Stimulated activated CD4-positive, alpha-beta T cell treated with anti-CD3 and anti-CD28 coated beads, Interleukin-4, amount 100 ng/mL, for 1 hour (primary cell): ENCODE data around the gene MRPS25.
A peak's percentile ranks its signal among the peaks of the same experiment; 100 is the strongest.

Experiments used
- DNase-seq: peaks from one replicate; pipeline ENCODE4 v3.0.0-alpha.2; 2020

The MRPS25 gene

DNA sequence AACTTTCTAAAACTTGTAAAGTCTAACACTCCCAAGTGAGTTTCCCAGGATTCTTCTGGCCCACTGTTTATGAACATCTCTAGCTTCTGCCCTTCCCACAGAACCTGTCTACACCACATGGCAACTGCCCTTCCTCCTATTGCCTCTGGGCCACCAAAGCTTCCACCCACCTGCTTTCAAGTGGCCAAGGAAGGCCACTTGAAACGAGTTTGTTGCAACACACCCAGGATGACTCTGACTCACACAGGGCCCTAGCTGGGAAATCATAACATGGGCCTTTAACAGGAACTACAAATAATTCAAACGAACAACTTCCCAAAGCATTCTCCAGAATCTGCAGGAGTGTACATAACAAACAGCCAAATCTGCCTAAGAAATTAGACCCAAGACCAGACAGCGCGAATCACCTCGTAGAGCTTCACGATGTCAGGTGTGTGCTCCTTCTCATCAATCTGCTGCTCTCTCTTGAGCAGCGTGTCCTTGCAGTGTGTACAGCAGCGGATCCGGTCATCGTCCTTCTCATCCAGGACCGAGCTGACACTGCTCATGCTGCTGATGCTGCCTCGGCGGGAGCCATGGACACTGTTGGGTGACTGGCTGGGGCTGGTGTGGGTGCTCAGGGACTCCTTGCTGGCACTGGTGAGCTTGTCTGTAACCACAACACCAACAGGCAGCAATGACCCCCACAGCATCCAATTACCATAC lies 17.0 kb upstream of the MRPS25 start:
- no peak for DNase-seq

DNA sequence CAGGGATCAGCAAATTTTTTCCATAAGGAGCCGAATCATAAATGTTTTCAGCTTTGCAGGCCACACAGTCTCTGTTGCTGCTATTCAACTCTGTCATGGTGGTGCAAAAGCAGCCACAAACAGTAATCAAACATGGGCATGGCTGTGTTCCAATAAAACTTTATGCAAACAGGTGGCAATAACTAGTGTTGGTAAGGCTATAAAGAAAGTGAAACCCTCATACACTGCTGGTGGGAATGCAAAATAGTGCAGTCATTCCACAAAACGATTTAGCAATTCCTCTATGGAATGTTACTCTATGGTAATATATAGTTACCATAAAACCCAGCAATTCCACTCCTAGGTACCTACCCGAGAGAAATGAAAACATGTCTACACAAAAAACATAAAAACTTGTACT lies 14.0 kb upstream of the MRPS25 start:
- DNase-seq = no peak

DNA sequence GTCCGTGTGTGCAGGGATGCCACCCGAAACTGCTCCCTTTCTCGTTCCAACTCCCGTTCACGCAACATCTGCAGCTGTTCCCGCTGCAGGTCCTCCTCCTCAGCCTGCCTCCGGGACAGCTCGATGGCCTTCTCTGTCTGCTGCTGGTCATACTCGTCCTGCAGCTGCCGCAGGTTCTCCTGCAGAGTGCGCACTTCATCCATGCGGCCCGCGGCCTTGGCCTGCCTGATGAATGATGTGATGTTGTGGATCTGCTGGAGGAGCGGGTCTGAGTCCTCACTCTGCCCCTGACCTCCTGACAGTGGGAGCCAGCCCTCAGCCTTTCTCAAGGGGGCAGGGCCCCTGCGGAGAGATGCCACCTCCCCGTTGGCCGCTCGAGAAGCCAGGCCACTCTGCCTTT lies 9.4 kb upstream of the MRPS25 start:
- DNase-seq = no peak

DNA sequence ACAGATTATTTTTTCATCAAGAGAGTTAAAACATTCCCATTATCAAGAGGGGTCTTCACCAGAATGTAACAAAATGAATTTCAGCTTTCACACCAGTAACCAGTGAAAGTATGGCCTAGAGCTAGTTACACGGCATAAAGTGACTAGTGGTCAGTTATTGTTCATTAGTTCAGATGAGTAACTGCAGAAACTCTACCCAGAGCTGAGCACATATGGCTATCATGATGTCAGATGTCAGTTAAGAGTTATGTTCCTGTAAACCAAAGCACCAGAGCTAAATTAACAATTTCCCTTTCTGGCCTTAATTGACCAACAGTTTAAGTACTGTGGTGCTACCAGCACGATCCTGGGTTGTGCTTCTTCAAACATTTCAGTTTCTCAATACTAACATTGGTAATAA lies 6.6 kb upstream of the MRPS25 start:
- no peak for DNase-seq

DNA sequence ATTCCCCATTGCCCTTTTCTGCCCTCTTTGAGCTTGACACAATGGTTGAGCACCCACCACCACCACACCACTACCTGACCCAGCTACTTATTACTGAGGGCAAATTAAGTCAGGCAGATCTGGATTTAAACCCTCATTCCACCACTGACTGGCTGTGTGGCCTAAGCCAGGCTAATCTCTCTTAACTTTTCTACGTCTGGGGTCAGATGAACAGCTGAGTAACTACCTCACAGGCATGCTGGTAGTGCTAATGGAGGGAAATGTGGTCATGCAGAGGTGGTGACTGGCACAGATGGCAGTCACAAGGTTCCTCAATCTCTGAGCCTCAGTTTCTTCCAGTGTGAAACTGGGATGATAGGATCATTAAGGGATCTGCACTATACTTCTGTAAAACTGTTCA lies 4.3 kb upstream of the MRPS25 start:
- DNase-seq = no peak

DNA sequence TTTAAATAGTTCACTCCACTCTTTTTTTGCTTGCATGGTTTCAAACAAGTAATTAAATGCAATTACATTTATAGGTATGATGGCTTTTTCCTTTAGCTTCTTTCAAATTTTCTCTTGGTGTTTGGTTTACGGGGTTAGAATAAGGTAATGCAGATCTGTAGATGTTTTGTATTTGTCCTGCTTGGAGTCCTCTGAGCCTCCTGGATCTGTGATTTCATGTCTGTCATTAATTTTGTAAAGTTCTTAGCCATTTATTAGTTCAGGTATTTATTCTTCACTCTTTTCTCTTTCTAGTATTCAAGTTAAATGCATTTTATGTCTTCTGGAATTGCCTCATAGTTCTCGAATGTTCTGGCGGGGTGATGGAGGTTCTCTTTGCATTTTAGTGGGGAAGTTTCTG lies 1.4 kb upstream of the MRPS25 start:
- DNase-seq = no peak

DNA sequence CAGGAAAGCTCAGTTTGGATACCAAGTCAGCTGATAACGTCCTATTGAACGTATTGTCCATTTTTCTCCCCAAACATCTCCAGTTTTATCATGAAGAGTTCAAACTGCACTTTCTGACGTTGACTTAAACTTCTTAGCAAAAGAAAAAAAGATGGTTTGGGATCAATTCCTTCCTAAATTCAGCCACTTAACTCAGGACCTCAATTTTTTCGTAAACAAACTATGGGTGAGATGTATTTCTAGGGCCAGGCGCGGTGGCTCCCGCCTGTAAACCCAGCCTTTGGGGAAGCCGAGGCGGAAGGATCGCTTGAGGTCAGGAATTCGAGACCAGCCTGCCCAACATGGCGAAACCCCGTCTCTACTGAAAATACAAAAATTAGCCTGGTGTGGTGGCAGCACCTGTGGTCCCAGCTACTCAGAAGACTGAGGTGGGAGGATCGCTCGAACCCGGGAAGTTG lies 464 bp upstream of the MRPS25 start:
- DNase-seq = no peak

DNA sequence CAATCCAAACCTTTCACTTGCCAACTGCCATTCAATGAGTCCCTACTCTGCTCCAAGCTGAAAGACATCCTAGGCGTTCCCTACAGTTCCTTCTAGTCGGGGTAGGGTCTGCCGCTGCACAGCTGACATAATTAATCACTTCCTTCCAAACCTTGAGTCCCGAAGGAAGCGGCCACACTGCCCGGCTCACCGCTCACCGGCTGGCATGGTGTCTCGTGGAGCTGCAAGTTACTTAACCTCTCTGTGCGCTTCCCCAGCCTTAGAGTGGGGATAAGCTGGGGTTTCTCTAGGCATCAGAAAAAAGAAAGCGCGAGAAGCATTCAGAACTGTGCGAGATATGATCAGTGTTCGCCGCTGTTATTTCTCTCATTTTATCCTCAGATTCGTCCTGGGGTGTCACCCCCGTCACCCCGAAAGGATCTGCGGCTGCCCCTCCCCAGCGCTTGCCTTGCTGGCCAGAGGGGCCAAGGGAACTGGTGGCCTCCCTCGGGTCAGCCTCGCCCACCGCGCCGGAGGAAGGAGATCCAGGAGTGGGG lies 748 bp downstream of the MRPS25 start:
- DNase-seq = peak; percentile 35

DNA sequence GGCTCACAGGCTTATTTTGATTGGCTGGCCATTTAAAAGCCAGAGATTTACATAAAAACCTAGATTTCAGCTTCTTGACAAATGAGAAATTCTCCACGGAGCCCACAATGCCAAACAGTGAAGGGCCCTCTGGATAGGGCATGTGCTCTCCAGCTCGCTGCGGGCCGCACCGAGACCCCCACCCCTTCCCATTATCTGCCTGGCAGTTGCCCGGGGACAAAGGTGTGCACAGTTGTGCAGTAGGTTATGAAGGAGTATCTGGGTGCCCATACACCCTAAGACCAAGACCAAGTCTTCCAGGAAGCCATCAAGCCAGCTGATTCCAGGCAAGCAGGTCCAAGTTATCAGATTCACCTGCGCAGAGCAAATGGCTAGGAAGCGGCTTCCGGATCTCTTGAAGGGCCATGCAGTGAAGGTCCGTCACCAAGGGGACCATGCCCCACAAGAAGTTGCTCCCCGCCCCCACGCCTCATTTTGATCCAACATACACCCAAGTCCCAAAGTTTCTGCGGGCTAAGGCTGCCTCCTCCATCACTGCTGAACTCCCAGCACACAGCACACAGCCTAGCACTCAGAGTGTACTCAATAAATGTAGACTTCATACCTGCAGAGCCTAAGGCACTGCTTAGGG lies 1.3 kb downstream of the MRPS25 start:
- no peak for DNase-seq

DNA sequence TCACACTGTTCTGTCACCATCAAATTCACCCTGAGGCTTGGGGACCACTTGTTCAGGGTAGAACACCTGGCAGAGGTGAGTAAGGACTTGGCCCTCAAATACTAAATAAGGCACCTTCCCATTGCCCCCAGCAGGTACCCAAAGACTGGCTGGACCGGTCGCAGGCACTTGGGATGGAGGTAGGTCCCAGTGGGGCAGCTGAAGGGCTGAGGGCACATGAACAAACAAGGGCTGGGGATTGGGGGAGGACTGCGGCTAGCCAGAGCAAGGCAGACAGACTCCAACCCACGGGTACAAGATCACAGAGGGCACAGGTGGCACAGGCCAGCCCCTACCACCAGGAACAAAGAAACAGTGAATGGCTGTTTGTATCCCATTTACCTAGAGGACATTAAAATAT lies 1.9 kb downstream of the MRPS25 start:
- no peak for DNase-seq

DNA sequence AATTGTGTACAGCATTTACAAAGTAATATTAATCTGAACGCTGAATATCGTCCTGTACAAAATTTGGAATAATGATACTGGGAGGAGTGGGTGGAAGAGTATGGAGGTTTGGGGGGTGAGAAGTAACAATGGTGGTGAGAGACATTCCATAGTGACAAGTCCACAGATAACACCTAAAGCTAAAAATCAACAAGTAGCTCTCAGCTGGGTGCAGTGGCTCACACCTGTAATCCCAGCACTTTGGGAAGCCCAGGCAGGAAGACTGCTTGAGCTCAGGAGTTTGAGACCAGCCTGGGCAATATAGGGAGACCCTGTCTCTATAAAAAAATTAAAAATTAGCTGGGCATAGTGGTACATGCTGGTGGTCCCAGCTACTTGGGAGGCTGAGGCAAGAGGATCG lies 5.1 kb downstream of the MRPS25 start:
- DNase-seq = no peak

DNA sequence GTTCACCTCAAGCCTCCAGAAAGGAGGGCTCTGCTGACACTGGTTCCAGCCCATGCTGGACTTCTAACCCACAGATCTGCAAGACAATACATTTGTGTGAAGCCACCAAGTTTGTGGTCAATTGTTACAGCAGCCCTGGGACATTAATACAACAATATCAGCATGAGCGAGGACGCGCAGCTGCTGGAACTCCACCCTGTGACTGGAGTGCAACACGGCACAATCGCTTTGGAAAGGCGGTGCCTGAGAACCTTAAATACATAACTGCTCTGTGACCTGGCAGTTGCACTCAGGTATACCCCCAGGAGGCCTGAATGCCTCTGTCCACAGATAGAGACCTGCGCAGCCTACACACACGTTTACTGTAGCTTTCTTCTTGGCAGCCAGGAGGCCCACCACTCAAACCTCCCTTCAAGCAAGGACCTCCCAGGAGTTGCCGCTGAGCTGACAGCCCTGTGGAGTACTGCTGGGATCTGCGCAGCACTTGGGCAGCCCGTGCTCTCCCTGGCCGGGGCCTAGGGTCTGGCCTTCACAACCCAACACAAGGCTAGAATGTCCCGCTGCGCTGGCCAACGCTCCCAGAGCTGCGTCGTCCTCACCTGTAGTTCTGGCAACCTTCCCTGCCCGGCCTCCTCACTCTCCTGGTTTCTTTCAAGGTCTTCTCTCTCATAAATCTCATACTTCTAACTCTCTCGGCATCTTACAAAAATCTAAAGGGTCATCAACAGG lies 8.3 kb downstream of the MRPS25 start:
- DNase-seq = no peak

DNA sequence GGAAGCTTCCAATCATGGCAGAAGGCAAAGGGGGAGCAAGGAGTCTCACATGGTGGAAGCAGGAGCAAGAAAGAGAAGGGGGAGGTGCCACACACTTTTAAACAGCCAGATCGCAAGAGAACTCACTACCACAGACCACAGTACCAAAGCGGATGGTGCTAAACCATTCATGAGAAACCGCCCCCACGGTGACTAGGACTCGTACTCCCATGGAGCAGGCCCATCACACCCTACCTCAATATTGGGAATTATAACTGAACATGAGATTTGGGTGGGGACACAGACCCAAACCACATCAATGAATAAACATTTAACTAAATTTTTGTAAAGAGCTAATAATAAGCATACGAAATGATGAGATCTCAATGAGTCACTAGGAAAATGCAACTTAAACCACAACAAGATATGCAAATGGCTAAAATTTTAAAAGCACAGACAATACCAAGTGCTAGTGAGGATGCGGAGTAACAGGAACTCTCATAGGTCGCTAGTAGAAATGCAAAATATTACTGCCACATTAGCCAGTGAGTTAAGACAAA lies 10.0 kb downstream of the MRPS25 start:
- peak; percentile 51 for DNase-seq

DNA sequence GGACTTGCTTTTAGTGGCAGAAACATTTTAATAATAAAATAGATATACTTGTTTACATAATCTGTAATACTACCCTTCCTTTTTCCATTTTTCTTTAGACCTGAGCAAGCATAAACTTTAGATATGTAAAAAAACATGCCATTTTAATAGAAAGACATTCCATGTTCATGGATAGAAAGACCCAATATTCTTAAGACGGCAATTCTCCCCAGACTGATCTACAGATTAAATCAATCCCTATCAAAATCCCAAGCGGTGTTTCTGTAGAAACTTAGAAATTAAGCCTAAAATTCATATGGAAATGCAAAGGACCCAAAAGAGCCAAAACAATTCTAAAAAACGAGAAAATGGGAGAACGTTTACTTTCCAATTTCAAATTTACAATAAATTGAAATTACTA lies 11.6 kb downstream of the MRPS25 start:
- no peak for DNase-seq

DNA sequence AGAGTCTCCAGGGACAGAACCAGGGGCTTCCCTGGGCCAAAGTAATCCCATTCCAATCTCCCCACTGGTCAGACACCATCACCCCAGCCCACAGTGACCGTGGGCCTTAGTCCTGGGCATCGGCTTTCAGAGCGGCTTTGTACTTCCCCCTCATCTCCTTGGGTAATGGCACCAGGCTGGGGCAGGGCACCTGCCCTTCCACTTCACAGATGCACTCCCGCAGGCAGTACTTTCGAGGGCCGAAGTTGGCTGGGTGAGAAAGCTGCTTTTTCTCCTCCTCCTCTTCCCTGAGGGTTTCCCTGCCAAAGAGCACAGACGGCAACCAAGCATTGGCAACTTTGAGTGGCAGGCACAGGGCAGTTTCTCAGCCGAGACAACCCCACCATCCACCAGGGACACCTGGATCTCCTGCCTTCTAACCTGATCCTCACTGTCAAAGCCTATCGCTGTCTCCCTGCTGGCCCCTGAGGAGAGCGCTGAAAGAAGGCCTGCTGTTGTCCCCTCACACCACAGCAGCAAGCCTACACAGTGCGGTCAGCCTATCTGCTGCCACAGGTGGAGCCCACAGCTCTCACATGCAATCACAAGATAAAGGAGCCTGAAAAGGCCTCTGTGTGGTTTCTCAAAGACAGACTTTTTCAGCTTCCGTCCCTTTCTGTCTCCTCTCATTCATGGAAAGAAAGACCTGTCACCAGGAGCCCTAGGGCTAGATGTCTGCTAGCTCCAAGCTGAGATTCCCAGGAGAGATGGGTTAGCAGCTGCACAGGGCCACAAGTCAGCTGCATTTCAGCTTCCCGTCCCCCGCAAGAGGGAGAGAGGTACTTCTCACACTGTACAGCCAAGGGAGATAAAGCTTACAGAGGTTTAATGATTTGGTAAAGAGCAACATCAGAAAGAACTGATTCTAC lies 12.5 kb downstream of the MRPS25 start:
- no peak for DNase-seq

DNA sequence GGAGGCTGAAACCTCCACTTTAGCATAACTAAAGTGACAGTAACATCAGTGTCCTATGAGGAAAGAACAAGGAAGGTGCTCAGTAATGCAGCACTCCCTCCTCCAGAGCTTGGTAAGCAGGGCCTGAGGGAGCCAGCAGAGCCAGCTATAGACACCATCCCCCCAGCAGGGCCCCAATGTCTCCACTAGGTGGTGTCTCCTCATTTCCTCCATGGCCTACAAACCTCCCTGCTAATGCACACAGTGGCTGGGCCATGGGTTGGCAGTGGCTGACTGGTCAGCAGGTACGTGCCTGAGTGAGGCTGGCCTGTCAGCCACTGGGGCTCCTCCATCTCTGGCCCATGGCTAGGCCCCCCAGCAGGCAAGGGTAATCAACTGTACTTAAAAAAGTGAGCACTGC lies 13.6 kb downstream of the MRPS25 start:
- peak; percentile 42 for DNase-seq

DNA sequence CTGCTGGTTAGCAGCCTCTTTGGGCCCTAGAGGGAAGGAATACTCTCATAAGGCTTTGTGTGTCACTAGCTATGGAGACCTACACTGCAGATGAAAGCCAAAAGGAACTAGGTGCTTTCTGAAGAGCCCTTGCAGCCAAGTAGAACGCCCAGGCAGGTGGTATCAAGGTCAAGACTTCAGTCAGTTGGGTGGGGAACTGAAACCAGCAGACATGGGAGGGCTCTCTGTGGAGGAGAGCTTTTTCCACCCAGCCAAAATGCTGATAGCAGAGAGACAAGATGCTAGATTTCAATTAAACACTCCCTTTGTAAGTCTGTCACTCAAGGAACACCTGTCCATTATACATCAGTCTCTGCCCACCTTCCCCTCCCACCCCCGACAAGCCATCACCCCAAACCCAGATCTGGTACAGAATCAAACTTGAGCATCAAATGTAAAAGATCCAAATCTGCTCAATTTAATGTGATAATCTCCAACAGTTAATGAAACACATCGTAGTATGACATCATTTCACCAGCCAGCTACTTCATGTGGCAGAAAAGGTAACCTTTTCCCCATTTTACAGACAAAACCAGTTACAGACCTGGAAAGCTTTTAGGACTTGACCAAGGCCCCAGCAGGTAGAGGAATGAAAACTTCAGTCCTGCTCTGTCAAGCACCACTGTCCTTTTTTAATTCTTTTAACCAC lies 14.6 kb downstream of the MRPS25 start:
- no peak for DNase-seq

DNA sequence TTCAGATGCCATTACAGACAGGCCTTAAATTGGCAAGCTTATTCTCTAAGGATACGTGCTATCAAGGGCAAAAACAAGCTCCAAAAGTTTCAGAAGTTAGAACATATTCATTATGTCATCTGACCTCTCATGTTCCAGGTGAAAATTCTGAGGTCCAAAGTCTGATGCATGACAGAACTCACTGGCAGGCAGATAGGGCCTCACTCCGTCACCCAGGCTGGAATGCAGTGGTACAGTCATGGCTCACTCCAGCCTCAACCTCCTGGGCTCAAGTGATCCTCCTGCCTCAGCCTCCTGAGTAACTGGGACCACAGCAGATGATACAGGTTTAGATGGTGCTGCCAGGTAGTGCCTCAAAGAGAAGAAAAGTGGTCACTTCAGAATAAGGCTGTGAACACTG lies 15.5 kb downstream of the MRPS25 start:
- DNase-seq = no peak

DNA sequence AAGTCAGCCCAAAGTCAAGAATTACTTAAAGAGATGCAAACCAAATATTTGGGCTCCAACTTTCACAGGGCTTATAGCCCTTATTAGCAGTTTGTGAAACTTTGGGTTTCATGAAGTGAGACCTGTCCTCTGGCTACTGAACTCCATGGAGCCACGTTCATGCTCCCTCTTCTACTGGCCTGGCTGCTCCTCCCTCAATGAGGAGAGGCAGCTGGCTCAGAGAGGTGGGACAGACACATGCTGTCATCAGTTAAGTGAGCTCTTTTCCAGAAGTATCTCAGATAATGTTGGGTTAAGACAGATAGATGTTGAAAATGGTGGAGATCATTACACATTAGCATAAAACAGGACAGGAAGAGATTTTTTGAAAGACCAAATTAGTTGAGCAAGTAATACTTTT lies 19.4 kb downstream of the MRPS25 start:
- DNase-seq = no peak

DNA sequence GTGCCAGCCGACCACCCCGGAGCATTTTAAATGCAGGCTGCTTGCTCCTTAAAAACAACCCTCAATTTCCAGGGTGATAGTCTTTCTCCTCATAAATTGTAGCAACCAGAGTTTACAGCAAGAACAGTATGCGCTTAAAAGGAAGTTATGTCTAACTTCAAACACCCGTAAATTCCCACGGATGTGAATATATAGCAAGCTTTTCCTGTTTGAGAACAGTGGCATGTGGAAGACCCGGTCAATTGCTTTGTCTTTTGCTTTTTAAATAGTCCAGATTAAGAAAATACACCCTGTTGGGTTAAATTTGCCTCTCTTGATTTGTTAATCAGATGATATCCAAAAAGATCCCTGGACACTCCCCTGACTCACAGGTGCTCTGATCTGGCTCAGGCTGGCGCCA lies 20.8 kb downstream of the MRPS25 start:
- no peak for DNase-seq

DNA sequence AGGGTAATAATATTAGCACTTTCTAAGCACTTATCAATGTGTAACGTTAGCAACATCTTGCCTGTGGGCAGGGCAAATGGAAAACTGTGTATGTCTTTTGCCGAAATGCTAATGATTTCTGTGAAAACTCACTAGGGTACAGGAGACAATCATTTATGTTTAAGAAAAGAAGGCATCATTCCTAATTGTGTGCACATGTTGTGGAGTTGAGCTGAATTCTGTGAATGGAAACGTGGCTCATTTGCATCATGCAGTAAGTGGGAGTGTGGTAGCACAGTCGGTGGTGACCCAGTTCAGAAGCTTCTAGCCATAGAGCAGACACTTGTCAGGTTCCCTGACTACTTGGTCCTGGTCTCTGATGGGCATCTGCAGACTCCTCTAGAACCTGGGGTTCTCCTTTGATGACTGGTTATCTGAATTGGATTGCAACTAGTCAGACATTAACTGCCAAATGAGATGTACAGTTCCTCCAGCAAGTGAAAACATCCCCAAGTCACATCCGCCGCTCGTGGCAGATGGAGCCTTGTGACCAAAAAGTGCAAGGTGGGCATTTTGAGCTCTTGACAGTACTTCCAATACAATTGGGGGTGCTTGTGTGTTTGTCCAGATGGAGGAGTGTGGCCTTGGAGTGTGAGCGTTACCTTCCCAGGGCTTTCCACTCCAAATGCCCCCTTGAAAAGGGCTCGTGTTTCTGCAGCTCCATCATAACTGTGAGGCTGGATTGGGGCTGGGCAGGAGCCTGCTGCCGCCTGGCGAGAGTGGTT lies 21.5 kb downstream of the MRPS25 start:
- no peak for DNase-seq
